Stimulated activated CD8-positive, alpha-beta memory T cell treated with anti-CD3 and anti-CD28 coated beads, Interleukin-12 subunit alpha, Interleukin-12 subunit beta, amount 100 ng/mL, for 1 hour (primary cell): ENCODE results near the gene SYNM.

Source experiments
- DNase-seq: peaks from one replicate; pipeline ENCODE4 v3.0.0-alpha.2; 2020; ENCODE audit warnings: low read depth

The SYNM gene

DNA sequence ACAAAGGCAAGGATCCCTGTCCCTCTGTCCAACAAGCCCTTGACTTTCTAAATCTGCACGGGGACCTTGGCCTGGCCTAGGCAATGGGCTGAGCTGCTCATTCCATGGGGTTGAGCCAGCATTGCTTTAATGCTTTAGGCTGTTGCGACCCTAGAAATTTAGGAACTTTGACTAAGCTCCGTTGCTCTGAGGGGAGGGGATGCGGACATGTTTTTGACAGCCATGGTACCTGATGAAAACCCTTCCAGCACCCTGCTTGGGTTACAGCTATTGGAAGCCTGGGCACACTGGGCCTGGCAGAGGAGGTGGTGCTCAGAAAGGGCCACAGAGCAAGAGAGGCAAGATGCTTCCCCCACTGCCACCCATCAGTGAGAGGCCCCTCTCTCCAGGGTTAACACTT, 37.1 kb downstream of the SYNM start:
- DNase-seq: no peak

DNA sequence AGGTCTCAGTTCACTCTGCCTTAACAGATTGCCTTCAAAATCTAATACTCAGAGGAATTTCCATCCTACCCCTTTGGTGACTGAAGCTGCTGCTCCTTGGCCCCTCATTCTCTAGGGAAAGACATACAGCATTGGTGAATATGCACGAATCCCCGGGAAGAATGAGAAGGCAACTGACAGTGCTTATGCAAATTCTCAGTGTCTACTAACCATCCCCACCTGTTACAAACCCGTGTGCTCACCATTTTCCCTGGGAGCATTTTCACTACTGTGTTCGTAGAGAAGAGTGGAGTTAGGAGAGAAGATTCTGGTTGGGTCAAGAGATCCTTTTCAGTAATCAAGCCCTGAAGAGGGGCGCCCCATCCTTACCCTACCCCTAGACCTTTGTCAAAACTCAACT, 37.7 kb downstream of the SYNM start:
- no peak for DNase-seq

DNA sequence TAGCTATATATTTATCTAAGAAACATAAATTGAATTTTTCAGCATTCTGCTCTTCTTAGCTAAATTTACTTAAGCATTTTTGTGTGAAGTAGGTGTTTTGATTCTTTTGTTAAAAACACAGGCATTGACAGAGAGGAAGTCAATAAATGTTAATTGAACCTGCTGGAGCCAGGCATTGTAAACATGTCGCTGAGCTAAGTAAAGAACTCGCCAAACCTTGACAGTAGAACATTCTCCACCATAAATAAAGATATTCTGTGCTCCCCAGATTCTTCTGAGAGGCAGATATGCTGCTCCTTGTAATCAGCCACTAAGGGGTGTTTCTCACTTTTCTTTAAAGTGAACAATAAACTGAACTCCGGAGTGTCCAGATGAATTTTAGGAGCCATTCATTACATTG, 38.4 kb downstream of the SYNM start:
- DNase-seq: no peak

DNA sequence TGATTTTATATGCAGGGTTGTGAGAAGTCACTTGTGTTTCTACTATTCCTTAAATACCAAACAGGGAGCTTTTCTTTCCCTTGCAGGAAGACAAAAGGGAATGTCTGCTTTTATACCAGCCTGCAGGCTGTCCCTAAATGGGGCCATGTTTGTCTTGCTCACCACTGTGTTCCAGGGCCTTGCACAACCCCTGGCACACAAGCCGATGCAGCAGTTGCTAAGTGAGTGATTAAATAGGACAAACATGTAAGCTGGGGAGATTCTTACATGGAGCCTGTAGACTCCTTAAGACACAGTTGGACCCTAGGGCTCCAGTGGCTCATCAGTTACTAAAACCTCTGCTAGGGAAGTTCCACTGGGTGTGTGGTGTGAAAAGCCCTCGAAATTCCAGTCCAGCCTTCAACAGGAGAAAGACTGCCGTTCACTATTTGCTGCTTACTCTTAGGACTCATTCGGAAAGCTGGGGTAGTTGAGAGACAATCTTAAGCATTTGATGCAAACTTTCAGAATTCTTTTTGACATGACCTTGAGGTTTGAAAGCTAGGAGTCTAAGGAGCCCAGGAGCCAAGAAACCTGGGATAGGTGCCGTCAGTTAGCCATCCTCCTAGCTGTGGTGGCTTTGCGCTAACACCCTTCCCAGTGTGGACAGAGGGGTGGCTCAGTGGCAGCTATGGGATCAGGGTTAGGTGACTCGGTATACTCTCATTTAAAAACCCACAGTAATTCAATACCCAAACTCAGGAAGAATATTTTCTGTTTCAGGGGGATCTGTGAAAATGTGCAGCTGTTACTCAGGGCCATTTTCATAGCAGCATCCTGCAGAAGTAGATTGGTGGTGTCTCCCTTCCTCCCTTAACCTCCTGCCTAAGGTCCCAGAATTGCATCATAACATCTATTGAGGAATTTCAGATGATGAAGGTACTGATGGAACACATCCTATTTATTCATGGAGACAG, 39.1 kb downstream of the SYNM start:
- no peak for DNase-seq

DNA sequence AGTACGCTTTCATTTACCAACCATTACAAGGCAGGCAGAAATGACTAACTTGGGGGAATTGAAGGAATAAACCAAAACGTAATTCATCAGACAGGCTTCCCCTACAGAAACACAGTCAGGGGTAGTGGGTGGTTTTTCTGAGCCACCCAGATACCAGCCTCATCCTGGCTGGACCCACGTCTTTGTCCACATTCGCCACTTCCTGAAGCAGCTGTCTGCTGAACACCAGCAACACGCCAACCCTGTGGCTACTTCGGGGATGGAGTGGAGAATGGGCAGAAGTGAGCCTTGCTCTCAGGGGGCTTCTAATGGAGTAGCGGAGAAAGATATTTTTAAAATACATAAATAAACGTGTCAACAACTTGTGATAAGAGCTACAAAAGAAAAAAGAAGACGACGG, 40.1 kb downstream of the SYNM start:
- DNase-seq: no peak

DNA sequence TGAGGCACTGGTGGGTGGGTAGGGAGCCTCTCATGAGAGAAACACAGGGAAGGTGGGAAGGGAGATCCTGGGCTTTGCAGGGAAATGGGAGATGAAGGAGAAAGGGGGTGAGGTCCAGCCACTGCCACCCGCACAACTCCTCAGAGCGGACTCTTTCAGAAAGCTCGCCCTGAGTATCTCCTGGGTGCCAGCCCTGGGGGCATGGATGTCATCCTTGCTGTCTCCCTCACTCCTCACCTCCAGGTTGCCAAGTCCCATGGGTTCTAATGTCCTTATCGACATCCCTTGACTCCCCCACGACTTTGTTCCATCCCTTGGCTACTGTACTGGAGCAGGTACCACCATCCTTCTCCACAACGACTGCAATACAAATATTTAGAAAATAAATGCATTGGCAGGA, 40.9 kb downstream of the SYNM start:
- DNase-seq: no peak

DNA sequence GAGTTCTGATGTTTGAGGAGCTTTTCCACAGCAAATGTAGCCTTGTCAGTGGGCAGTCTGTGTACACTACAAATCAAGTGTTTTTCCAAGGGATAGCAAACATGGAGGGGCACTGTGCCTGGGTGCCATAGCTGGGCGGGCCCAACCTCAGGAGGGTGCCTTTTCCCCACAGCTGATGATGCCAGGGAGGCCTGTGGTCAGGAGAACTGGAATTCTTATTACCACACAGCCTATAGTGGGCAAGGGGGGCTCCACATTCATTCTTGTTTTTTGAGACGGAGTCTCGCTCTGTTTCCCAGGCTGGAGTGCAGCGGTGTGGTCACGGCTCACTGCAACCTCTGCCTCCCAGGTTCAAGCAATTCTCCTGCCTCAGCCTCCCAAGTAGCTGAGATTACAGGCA, 41.8 kb downstream of the SYNM start:
- DNase-seq: no peak

DNA sequence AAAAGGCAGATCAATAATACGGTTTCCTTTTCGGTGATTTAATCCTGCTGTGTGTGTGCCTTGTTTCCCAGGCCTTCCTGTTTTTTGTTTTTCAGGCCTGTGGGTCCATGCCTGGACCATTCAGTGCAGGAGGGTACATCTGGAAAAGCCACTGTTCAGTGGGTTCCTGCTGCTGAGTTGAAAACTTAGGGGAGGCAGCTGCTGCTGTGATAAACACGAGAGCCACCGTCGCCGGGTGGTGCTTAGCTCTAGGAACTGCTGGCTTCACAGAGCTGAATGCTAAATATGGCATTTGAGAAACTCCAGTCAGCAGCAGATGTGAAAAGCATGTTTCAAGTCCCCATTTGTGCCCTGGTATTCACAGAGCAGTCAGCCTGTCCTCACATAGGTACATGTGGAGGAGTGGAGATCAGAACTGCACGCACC, 44.0 kb downstream of the SYNM start:
- DNase-seq: no peak

DNA sequence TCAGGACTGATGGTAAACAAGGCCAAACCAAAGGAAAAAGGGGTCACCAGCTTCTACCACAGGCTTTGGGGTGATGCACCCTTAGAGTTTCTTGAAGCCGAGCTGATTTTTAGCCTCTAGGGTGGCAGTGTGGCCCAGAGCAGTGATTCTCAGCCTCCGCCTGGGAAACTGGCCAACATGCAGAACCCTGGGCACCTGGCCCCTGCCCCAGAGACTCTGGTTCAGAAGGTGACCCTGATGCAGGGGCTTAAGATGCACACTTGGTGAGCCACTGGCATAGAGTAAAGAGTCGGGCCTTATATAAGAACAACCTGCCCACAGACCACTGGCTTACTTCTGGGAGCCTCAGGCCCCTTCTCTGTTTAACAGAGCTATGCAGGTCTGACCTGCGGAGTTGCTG, 44.5 kb downstream of the SYNM start:
- no peak for DNase-seq

DNA sequence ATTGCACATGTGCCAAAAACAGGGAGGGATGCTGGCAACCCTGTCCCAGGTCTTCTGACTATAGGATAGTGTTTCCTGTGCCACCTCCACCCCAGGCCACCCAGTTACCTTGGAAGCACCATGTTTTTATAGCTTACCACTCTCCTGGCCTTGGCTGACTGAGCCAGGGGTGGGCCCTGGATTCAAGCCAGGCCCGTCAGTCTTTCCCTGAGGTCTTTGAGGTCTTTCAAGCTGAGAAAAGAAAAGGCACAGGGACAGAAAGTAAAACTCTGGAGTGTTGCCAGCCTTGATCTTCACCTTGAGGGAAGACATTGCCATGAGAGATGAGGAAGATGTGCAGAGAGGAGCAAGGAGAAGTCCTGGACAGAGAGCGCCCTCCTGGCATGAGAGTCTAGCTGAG, 46.3 kb downstream of the SYNM start:
- DNase-seq: no peak

DNA sequence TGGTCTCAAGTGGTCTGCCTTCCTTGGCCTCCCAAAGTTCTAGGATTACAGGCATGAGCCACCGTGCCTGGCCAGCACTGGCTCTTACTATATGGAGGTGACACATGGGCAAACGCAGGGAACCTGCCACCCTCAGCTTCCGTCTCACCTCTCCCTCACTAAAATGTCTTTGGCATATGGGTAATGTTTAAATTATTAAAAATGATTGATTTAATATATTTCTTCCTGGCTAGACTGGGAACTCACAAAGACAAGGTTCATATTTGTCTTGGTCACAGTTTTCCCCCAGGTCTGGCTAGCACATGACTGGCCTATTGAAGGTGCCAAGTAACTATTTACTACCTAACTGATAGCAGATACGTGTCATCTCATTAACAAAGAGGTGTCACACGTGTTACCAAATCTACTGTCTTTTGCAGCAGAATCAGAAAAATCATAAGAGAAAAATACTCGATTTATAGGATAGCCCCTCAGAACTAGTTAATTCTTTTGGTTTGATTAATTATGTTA, 48.2 kb downstream of the SYNM start:
- no peak for DNase-seq

DNA sequence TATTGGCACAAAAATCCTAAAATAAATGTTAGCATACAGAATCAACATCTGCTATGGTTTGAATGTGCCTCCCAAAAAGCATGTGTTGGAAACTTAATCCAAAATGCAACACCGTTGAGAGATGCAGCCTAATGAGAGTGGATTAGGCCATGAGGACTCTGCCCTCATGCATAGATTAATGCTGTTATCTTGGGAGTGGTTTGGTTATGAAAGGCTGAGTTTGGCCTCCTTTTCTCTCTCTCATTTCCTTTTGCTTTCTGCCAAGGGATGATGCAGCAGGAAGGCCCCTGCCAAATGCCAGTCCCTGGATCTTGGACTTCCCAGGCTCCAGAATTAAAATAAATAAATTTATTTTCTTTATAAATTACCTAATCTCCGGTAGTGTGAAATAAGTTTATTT, 49.4 kb downstream of the SYNM start:
- DNase-seq: no peak

DNA sequence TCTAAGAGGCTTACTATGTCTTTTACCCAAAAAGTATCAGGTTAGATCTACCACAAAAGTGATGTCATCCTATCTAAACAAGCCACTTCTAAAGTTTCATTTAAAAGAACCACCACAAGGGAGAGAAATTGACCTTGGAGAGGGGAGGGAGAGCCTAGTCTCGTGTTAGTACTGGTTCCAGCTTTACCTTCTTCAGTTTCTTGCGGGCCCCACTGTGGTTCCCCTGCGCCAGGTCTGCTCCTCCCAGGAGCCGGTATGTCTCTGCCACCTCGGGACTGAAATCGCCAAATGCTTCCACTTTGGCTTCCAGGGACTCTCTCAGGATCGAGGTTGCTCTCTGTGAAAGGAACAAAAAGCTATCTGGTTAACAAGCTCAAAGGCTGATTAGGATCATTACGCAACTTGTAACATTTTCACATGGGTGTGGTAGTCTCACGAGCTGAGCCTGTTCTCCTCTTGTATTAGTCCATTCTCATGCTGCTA, 51.1 kb downstream of the SYNM start:
- no peak for DNase-seq

DNA sequence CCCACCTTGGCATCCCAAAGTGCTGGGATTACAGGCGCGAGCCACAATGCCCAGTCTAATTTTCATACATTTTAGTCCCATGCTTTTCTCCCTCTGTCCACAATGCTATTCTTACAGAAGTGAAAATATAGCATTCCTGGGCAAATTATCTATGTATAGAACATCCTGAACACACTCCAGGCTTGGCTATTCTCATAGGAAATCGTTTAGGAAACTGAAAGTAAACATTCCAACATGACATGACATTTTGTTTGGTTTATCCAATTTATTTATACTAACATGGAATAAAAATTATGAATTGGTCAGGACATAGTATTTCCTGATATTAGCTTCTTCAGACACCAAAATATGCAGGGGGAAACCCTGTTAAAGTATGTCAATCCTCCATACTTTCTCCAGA, 52.6 kb downstream of the SYNM start:
- DNase-seq: no peak

DNA sequence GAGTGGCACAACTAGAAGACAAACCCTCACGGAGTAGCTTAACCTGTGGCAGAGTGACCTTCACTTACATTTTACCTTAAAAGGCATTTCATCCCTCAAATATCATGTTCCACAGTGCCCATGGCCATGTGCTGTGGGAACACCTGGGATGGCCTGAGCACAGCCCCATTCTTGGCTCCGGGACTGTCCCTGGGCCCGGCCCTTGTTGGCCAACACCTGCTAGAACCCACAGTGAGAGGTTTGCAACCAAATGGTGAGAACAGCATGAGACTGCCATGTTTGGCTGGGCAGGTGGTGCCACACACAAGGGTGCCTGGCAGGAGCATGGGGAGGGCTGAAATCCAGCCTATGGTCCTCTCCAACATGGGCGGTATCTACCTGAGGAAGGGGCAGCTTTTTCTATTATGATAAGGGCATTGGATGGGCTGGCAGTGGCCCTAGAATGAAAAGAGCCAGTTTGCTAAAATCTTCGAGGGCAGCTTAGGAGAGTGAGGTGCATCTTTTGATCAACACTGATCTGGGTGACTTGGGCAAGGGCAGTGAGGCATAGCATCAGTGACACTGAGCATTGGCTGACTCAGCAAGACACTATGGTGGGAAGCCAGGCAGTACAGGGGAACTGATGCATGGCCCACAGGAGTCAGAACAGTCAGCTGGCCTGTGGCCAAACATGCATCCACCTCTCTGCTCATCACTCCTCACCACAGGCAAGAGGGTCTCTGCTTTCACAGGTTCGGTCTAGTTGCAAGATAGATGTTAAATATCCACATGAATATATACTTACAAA, 53.9 kb downstream of the SYNM start:
- DNase-seq: no peak

DNA sequence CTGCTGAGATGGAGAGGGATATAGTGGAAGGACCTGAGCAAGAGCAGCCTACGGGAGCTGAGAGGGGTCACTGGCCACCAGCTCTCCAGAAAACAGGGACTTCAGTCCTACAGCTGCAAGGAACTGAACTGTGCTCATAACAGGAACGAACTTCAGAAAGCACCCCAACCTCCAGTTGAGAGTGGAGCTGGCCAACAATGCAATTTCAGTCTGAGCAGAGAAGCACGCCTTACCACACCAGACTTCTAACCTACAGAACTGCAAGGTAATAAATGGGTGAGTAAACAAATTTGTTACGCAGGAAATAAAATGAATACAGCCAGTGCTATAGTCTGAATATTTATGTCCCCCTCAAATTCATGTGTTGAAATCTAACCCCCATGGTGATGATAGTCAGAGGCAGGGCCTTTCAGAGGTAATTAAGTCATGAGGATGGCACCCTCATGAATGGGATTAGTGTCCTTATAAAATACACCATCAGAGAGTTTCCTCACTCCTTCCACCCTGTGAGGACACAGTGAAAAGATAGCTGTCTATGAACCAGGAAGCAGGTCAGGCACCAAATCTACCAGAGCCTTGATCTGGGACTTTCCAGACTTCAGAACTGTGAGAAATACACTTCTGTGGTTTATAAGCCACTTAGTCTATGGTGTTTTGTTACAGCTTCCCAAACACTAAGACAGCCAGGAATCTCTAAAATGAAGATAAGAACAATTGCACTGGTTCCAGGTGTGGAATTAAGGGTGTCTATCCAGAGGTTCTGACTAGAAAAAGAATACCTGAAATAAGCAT, 58.6 kb downstream of the SYNM start:
- no peak for DNase-seq

DNA sequence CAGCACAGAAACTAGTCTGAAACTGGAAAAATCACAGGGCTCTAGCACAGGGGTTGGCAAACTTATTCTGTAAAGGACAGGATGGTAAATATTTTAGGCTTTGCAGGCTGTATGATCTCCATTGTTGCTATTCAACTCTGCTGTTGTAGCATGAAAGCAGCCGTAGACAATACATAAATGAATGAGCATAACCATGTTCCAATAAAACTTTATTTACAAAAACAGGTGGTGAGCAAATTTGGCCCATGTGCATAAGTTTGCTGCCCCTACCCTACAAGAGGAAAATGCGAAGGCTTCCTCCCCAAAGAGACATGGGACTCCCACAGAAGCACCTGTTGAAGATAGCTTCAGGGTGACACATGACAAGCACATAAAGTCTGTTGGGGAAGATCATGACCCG, 59.2 kb downstream of the SYNM start:
- DNase-seq: no peak

DNA sequence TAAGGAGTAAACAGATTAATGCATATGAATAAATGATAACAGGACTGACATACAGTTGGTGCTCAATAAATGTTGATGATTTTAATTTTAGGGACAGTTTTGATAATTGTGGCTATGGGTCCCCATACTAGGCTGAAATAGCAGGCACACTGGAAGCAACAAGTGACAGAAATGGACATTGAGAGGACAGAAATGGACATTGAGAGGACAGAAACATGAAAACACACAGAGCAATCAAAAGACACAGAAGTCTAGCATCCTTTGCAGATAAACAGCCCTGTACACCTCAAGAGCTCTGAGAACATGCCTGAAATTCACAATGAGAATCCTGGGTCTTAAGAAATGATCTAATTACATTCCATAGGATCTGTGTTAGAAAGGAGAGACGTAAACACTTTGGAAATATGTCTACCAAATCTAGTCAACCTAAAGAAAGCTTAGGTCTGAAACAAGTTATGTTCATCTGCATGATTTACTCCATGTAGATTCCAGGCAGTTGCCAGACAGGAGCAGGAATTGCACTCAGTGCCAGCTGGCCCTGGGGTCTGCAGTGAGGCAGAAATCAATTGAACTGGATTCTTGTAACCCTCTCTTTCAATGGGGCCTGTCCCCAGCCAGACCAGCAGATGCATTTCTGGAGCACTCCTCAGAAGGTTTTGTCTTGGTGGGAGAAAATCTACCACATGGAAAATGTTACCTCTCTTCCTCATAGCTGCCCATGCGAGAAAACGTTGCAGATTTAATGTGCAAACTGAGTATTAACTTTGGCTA, 60.3 kb downstream of the SYNM start:
- DNase-seq: no peak

DNA sequence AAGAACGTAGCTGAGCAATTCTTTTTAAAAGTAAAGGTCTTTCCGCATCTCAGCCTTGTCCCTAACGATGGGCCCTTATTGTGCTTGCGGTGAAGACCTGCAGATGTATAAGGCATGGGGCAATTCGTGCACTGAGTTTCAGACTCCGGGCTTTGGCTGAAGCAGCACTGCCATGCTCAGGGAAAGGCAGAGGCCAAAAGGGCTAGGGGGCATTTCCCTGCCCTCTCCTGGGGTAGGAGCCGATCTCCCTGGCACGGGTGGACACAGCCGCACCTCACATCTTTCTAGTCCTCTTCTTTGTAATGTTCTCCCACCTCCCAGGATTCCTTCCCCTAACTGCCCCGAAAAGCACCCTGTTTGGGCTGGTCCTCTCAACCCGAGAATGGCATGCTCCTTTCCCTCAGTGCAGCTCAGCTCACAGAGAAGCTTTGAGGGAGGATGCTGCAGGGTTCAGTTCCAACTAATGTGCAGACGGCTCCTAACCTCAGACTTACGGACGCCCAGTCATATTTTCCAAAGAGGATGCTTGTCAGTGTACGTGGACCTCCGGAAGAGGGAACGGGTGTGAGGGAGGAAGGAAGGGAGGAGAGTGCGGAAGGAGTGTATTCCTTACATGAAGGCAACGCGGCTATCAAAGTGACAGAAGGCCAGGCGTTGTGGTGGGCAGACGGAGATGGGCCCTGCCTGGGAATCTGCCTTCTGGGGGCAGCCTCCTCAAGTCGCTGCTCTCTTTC, 61.2 kb downstream of the SYNM start:
- DNase-seq: no peak

DNA sequence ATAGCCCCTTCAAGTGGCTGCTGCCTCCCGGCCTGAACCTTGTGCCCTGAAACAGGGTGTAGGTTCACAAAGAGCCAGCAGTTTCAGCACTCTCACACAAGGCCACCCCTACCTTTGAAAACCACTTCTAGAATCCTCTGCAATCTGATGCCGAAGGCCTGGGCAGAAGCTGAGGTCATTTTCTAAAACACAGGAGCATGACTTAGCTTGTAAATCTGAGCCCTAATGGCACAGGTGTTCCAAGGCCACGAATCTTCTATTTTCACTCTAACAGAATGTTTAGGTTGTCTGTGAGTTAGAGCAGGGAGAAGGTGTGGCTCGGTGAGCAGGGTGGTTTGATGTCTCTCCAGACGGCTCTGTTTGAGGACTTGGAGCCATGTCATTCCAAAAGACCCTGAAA, 62.3 kb downstream of the SYNM start:
- no peak for DNase-seq

DNA sequence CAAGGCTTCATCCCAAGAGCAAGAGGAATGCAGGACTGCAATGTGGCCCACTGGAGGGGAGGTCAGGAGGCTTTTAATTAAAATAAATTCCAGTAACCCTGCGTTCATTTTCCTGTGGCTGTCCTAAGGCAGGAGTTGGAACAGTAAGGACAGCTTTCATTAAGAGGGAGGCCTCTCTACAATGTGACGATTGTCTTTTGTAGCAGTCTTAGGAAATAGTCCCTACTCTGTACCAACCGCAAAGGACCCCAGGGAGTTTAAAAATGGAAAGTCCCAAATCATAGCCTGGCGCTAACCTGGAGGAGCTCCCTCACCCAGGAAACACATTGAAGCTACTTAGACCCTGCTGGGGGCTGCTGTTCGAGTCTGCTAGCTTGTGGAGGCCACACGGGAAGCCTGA, 62.8 kb downstream of the SYNM start:
- no peak for DNase-seq
